Thoracic aorta (tissue), 2 donors: ENCODE measurements around the gene JMJD1C. TPM values are rescaled to one million over a fixed set of nuclear protein-coding genes. Genes with fewer than 3 reads are reported as not detected.

Source experiments
- ATAC-seq: fragments of 150-250 bp; one replicate; pipeline ENCODE4 v1.8.0; 2017; ENCODE audit warnings: low read depth; ENCODE audit not compliant: insufficient number of reproducible peaks, low FRiP score
- DNase-seq: peaks from one replicate; pipeline ENCODE4 v3.0.0-alpha.2; 2020; ENCODE audit warnings: low spot score
- H3K27ac ChIP-seq, 2 donors: fragments of 200-600 bp; sonication (generic); 1 replicate in 1 of 2; 2 replicates in 1 of 2; pipeline ENCODE4 v1.5.1; 2016; ENCODE audit warnings: mild to moderate bottlenecking in 2 of 2, moderate library complexity in 2 of 2
- H3K27me3 ChIP-seq: fragments of 200-600 bp; sonication (generic); replicated peaks from 2 replicates; pipeline ENCODE4 v1.6.0; 2016; ENCODE audit warnings: mild to moderate bottlenecking; ENCODE audit not compliant: insufficient read depth
- H3K36me3 ChIP-seq: fragments of 200-600 bp; sonication (generic); one replicate; pipeline ENCODE4 v1.5.1; 2016
- H3K4me1 ChIP-seq, 2 donors: fragments of 200-600 bp; sonication (generic); 1 replicate in 1 of 2; 2 replicates in 1 of 2; pipeline versions ENCODE4 v1.5.1 to v1.6.0; 2016; ENCODE audit warnings: low read depth in 2 of 2, mild to moderate bottlenecking in 1 of 2; ENCODE audit not compliant: control insufficient read depth in 1 of 2
- H3K4me3 ChIP-seq: fragments of 200-600 bp; sonication (generic); 2 replicates; pipeline ENCODE4 v1.5.1; 2016; ENCODE audit warnings: mild to moderate bottlenecking
- H3K9me3 ChIP-seq: fragments of 200-600 bp; sonication (generic); 2 replicates; pipeline ENCODE4 v1.5.1; 2016
- CTCF ChIP-seq: fragments of 200-600 bp; sonication (generic); IDR thresholded peaks from one replicate; pipeline ENCODE4 v1.5.1; 2019; ENCODE audit warnings: antibody characterized with exemption
- total RNA-seq, 2 donors: library from RNA; depleted of rRNA; stranded (reverse); fragments of >200 nt; gene quantifications; one replicate each; pipeline versions ENCODE4 v1.1.0 to v1.2.3, GENCODE V29; 2016

Gene JMJD1C
- total RNA-seq, 2 donors from 2014 or later: 95.2 to 215 TPM

GRCh38 chr10:63266391-63267316, 199.1 kb downstream of the JMJD1C start:
- no peak for TF ChIP-seq CTCF
- H3K27me3 ChIP-seq: no peaks in the 10 kb centered on the region
- no peaks in the 10 kb centered on the region for H3K36me3 ChIP-seq
- H3K27ac ChIP-seq: peak overlapping the region; percentile 82 to 93
- no peaks in the 10 kb centered on the region for H3K9me3 ChIP-seq
- H3K4me1 ChIP-seq: peaks cover 30 to 31% of the 10 kb centered on the region in 2 donors
- DNase-seq (no peak), ATAC-seq (no peak)
- peak overlapping the region; percentile 84 for H3K4me3 ChIP-seq

- Histone ChIP-seq H3K4me3 (peak overlapping the region; percentile 84), H3K36me3 (no peaks in the 10 kb centered on the region), H3K9me3 (no peaks in the 10 kb centered on the region), H3K27ac (peak overlapping the region; percentile 82 to 93), H3K27me3 (no peaks in the 10 kb centered on the region), H3K4me1 (peaks cover 39 to 40% of the 10 kb centered on the region in 2 donors)
- no peak for DNase-seq
- no peak for ATAC-seq
- no peak for TF ChIP-seq CTCF
Measured at GRCh38 chr10:63265683-63266235, 200.0 kb downstream of the JMJD1C start.

- Histone ChIP-seq H3K4me3 (peak overlapping the region; percentile 84), H3K36me3 (no peaks in the 10 kb centered on the region), H3K27ac (peak overlapping the region; percentile 82 to 93), H3K4me1 (peaks cover 39 to 42% of the 10 kb centered on the region in 2 donors), H3K9me3 (no peaks in the 10 kb centered on the region), H3K27me3 (no peaks in the 10 kb centered on the region)
- ATAC-seq (no peak), DNase-seq (no peak)
- no peak for TF ChIP-seq CTCF
Measured at GRCh38 chr10:63265222-63265617, 200.6 kb downstream of the JMJD1C start.

GRCh38 chr10:63264617-63265221, 201.1 kb downstream of the JMJD1C start:
- ATAC-seq (no peak), DNase-seq (no peak)
- H3K27me3 ChIP-seq: no peaks in the 10 kb centered on the region
- peak overlapping the region; percentile 84 for H3K4me3 ChIP-seq
- H3K4me1 ChIP-seq: peaks cover 40% of the 10 kb centered on the region in 2 donors
- TF ChIP-seq CTCF: no peak
- H3K36me3 ChIP-seq: no peaks in the 10 kb centered on the region
- H3K9me3 ChIP-seq: no peaks in the 10 kb centered on the region
- peak overlapping the region; percentile 82 to 93 for H3K27ac ChIP-seq

GRCh38 chr10:63262430-63263073, 203.2 kb downstream of the JMJD1C start:
- Histone ChIP-seq H3K4me1 (peaks cover 51 to 60% of the 10 kb centered on the region in 2 donors), H3K36me3 (no peaks in the 10 kb centered on the region), H3K27me3 (no peaks in the 10 kb centered on the region), H3K9me3 (no peaks in the 10 kb centered on the region), H3K4me3 (peak overlapping the region; percentile 17), H3K27ac (peak overlapping the region; percentile 12 to 60)
- ATAC-seq: no peak
- no peak for DNase-seq
- no peak for TF ChIP-seq CTCF
